ENCODE data around the gene HLF.

HLF gene

GRCh38 chr17:55289978-55290377, 25.2 kb downstream of the HLF start:
- TF ChIP-seq REST (IDR thresholded peaks at IDR 0.05; ENCODE audit: insufficient replicate concordance, low read depth): no peak
- no peak for TF ChIP-seq POLR2AphosphoS5 (IDR thresholded peaks at IDR 0.05; ENCODE audit: low read depth)
- no peak for TF ChIP-seq CTCF (IDR thresholded peaks at IDR 0.05; ENCODE audit: insufficient read depth, low read length)
- no peak for TF ChIP-seq SPI1 (IDR thresholded peaks at IDR 0.05; ENCODE audit: borderline replicate concordance, low read depth)
- no peak overlapping the region for H3K27ac ChIP-seq (replicated peaks)
- DNase-seq (ENCODE audit: low read depth in 1 of 2, low spot score in 1 of 2): no peak
- H3K27me3 ChIP-seq (ENCODE audit: insufficient read depth, poor library complexity, severe bottlenecking): no peaks in the 10 kb centered on the region
- no peak overlapping the region for H3K4me3 ChIP-seq (replicated peaks; ENCODE audit: insufficient read depth, low read length)

GRCh38 chr17:55290492-55291113, 25.8 kb downstream of the HLF start:
- no peak for DNase-seq (ENCODE audit: low read depth in 1 of 2, low spot score in 1 of 2)
- Histone ChIP-seq H3K4me3 (replicated peaks; ENCODE audit: insufficient read depth, low read length) (no peak overlapping the region), H3K27me3 (ENCODE audit: insufficient read depth, poor library complexity, severe bottlenecking) (no peaks in the 10 kb centered on the region), H3K27ac (replicated peaks) (no peak overlapping the region)
- no peak for TF ChIP-seq SPI1 (IDR thresholded peaks at IDR 0.05; ENCODE audit: borderline replicate concordance, low read depth)
- no peak for TF ChIP-seq POLR2AphosphoS5 (IDR thresholded peaks at IDR 0.05; ENCODE audit: low read depth)
- TF ChIP-seq REST (IDR thresholded peaks at IDR 0.05; ENCODE audit: insufficient replicate concordance, low read depth): no peak
- TF ChIP-seq GABPA (IDR thresholded peaks at IDR 0.05; ENCODE audit: low read depth): no peak
- TF ChIP-seq CTCF (IDR thresholded peaks at IDR 0.05; ENCODE audit: insufficient read depth, low read length): no peak

- Histone ChIP-seq H3K27me3 (ENCODE audit: insufficient read depth, poor library complexity, severe bottlenecking) (no peaks in the 10 kb centered on the region), H3K27ac (replicated peaks) (no peak overlapping the region), H3K4me3 (replicated peaks; ENCODE audit: insufficient read depth, low read length) (no peak overlapping the region)
- DNase-seq (ENCODE audit: low read depth in 1 of 2, low spot score in 1 of 2): no peak
- TF ChIP-seq GABPA (IDR thresholded peaks at IDR 0.05; ENCODE audit: low read depth) (no peak), POLR2AphosphoS5 (IDR thresholded peaks at IDR 0.05; ENCODE audit: low read depth) (no peak), CTCF (IDR thresholded peaks at IDR 0.05; ENCODE audit: insufficient read depth, low read length) (no peak), SPI1 (IDR thresholded peaks at IDR 0.05; ENCODE audit: borderline replicate concordance, low read depth) (no peak), REST (IDR thresholded peaks at IDR 0.05; ENCODE audit: insufficient replicate concordance, low read depth) (no peak)
Observed at GRCh38 chr17:55291114-55291507, 26.4 kb downstream of the HLF start.
